AG04450 (cell line): Measurements from ENCODE around the gene ZNF70. TPM values are rescaled to one million over a fixed set of nuclear protein-coding genes. Genes with fewer than 3 reads are reported as not detected.

Experiments
- CTCF ChIA-PET: fragments of 300-600, 350-600 bp; formaldehyde crosslinking; extraction: SDS; loops from one replicate; lab custom pipeline; 2022; ENCODE audit warnings: antibody characterized with exemption, inconsistent platforms; lab: Charles Lee
- POLR2A ChIA-PET: fragments of 350-600 bp; formaldehyde crosslinking; extraction: SDS; loops from one replicate; lab custom pipeline; 2021; ENCODE audit warnings: antibody characterized with exemption, inconsistent platforms; lab: Yijun Ruan, JAX
- DNase-seq: peaks from one replicate; pipeline ENCODE4 v3.0.0-alpha.2; 2011; ENCODE audit warnings: low read depth, low spot score
- H3K27ac ChIP-seq: one replicate; pipeline ENCODE4 v1.5.1; 2012; ENCODE audit warnings: low read depth, low read length, control low read depth
- H3K27me3 ChIP-seq: one replicate; pipeline ENCODE4 v1.6.0; 2012; ENCODE audit warnings: low read length; ENCODE audit not compliant: control insufficient read depth, insufficient read depth
- H3K4me3 ChIP-seq: 2 replicates; pipeline ENCODE4 v1.5.1; 2011; ENCODE audit warnings: mild to moderate bottlenecking, low read depth, low read length, control low read depth
- H3K9me3 ChIP-seq: 2 replicates; pipeline ENCODE4 v1.5.1; 2012; ENCODE audit warnings: low read length; ENCODE audit not compliant: control insufficient read depth, insufficient read depth
- CTCF ChIP-seq: IDR thresholded peaks from 2 replicates; pipeline ENCODE4 v1.5.1; 2011; ENCODE audit warnings: low read depth, low read length, control low read depth, inconsistent platforms
- polyA plus RNA-seq: library from polyadenylated mRNA; depleted of rRNA; stranded (reverse); fragments of >200 nt; gene quantifications from 2 replicates; pipeline ENCODE4 v1.2.3, GENCODE V29; 2011

The ZNF70 gene
- polyA plus RNA-seq, 1 experiment = 1.6 TPM

GRCh38 chr22:23718371-23719165 lies 32.3 kb downstream of the ZNF70 start:
- no peak overlapping the region for H3K4me3 ChIP-seq
- no peak overlapping the region for H3K27ac ChIP-seq
- no peak for DNase-seq
- no peaks in the 10 kb centered on the region for H3K27me3 ChIP-seq
- POLR2A ChIA-PET = interaction anchor here (0.7 kb wide), 1 partner anchor 44 kb away, joined by 3 read pairs; the partner anchor contains the start of gene C22orf15
- H3K9me3 ChIP-seq = no peaks in the 10 kb centered on the region; the same call in 1 of the 2 replicates
- TF ChIP-seq CTCF = no peak
- CTCF ChIA-PET = no interaction called here

- Histone ChIP-seq H3K27ac (peak overlapping the region; percentile 39), H3K9me3 (no peaks in the 10 kb centered on the region; the same call in 1 of the 2 replicates), H3K27me3 (no peaks in the 10 kb centered on the region), H3K4me3 (peak overlapping the region; percentile 85)
- DNase-seq = peak; percentile 63
- TF ChIP-seq CTCF = no peak
- CTCF ChIA-PET = interaction anchor here (0.6 to 1.2 kb wide), 4 partner anchors 9 to 133 kb away, joined by 3 read pairs; no protein-coding TSS in a partner anchor
- POLR2A ChIA-PET = interaction anchor here (0.5 to 1.6 kb wide), 2 partner anchors 33 to 91 kb away, joined by 3 to 4 read pairs; partner anchors contain the start of gene ZNF70
Observed at GRCh38 chr22:23716811-23717801, 33.8 kb downstream of the ZNF70 start.

- no peak overlapping the region for H3K27ac ChIP-seq
- ChIA-PET CTCF (interaction anchor here (1.0 kb wide), 1 partner anchor 11 kb away, joined by 3 read pairs; no protein-coding TSS in a partner anchor), POLR2A (interaction anchor here (0.7 to 1.6 kb wide), 2 partner anchors 17 to 34 kb away, joined by 4 read pairs; partner anchors contain the start of gene ZNF70)
- no peaks in the 10 kb centered on the region for H3K27me3 ChIP-seq
- no peaks in the 10 kb centered on the region; the same call in 1 of the 2 replicates for H3K9me3 ChIP-seq
- no peak for TF ChIP-seq CTCF
- H3K4me3 ChIP-seq = peak overlapping the region; percentile 85; the same call in 1 of the 2 replicates
- DNase-seq = no peak
Observed at GRCh38 chr22:23715806-23716375, 35.0 kb downstream of the ZNF70 start.

- H3K4me3 ChIP-seq = no peak overlapping the region
- DNase-seq = no peak
- H3K27ac ChIP-seq = no peak overlapping the region
- CTCF ChIA-PET = interaction anchor here (0.6 kb wide), 1 partner anchor 133 kb away, joined by 3 read pairs; no protein-coding TSS in a partner anchor
- POLR2A ChIA-PET = interaction anchor here (0.7 kb wide), 1 partner anchor 16 kb away, joined by 4 read pairs; no protein-coding TSS in a partner anchor
- no peaks in the 10 kb centered on the region for H3K27me3 ChIP-seq
- no peaks in the 10 kb centered on the region; the same call in 1 of the 2 replicates for H3K9me3 ChIP-seq
- TF ChIP-seq CTCF = no peak
Observed at GRCh38 chr22:23714596-23715578, 36.0 kb downstream of the ZNF70 start.
